Lung (tissue), 12 donors: ENCODE measurements around the gene SLC6A9. TPM values are rescaled to one million over a fixed set of nuclear protein-coding genes. Genes with fewer than 3 reads are reported as not detected.

Source experiments
- ATAC-seq: fragments of 200-7000 bp; cut with Tn5 transposase; one replicate; pipeline ENCODE4 v1.9.1; 2020; ENCODE audit warnings: moderate number of reproducible peaks; ENCODE audit not compliant: insufficient read depth, low FRiP score
- DNase-seq, 3 donors: peaks; one replicate each; pipeline ENCODE4 v3.0.0-alpha.2; 2013 to 2017
- H3K27ac ChIP-seq, 2 donors: one replicate each; pipeline ENCODE4 v1.5.1; 2013; ENCODE audit warnings: mild to moderate bottlenecking in 2 of 2, moderate library complexity in 2 of 2, control low read depth in 1 of 2, inconsistent platforms in 1 of 2, low read depth in 1 of 2, low read length in 1 of 2
- H3K27me3 ChIP-seq, 3 donors: one replicate each; pipeline ENCODE4 v1.5.1; 2013; ENCODE audit warnings: low read length in 2 of 3; ENCODE audit not compliant: control insufficient read depth in 3 of 3, insufficient read depth in 3 of 3
- H3K36me3 ChIP-seq, 4 donors: one replicate each; pipeline ENCODE4 v1.5.1; 2013; ENCODE audit warnings: low read length in 4 of 4, mild to moderate bottlenecking in 1 of 4, moderate library complexity in 1 of 4; ENCODE audit not compliant: control insufficient read depth in 4 of 4, insufficient read depth in 4 of 4
- H3K4me1 ChIP-seq, 5 donors: one replicate each; pipeline ENCODE4 v1.5.1; 2013; ENCODE audit warnings: low read length in 5 of 5, mild to moderate bottlenecking in 2 of 5, moderate library complexity in 1 of 5; ENCODE audit not compliant: control insufficient read depth in 5 of 5, insufficient read depth in 5 of 5
- H3K4me3 ChIP-seq: one replicate; pipeline ENCODE4 v1.5.1; 2013; ENCODE audit warnings: mild to moderate bottlenecking, control low read depth, moderate library complexity
- H3K9ac ChIP-seq, 2 donors: one replicate each; pipeline ENCODE4 v1.5.1; 2013; ENCODE audit warnings: low read length in 2 of 2, control low read depth in 1 of 2; ENCODE audit not compliant: insufficient read depth in 1 of 2
- H3K9me3 ChIP-seq, 4 donors: one replicate each; pipeline ENCODE4 v1.5.1; 2013; ENCODE audit warnings: low read length in 3 of 4, mild to moderate bottlenecking in 1 of 4, moderate library complexity in 1 of 4; ENCODE audit not compliant: control insufficient read depth in 4 of 4, insufficient read depth in 3 of 4
- CTCF ChIP-seq: IDR thresholded peaks from 2 replicates; pipeline ENCODE4 v1.5.1; 2012; ENCODE audit warnings: mild to moderate bottlenecking; ENCODE audit errors: control extremely low read depth, extremely low read depth
- WGBS, 2 donors: extraction: QIAGEN DNeasy Blood & Tissue Kit; methylation state at CpG; one replicate each; pipeline ENCODE4 v1.1.7; 2013; 5-methylcytosine and 5-hydroxymethylcytosine counted together
- polyA plus RNA-seq, 2 donors: library from polyadenylated mRNA; stranded (reverse); fragments of 200-250 nt; gene quantifications; one replicate each; pipeline ENCODE4 v1.2.1, GENCODE V29; 2013
- total RNA-seq, 2 donors: library from RNA; depleted of rRNA in 1 of 2; stranded (reverse); fragments of >200 nt in 1 of 2; gene quantifications; one replicate each; pipeline ENCODE4 v1.2.1, GENCODE V29; 2014 to 2021
- donor health status: control.
- donor health status: control.
- donor health status: Bipolar disorder and iron deficiency.
- donor health status: healthy.
- donor health status: DM: yes; HTN: yes; CAD: no.

SLC6A9 gene
- total and polyA plus RNA-seq, 4 donors, result 8.7 to 29.9 (median 9.4) TPM

GRCh38 chr1:44034423-44034822 lies 3.2 kb upstream of the SLC6A9 start:
- TF ChIP-seq CTCF, result no peak
- H3K4me3 ChIP-seq, result no peak overlapping the region
- H3K36me3 ChIP-seq, result no peaks in the 10 kb centered on the region
- peaks cover 0 to 42% (median 7%) of the 10 kb centered on the region in 5 donors for H3K4me1 ChIP-seq
- H3K9ac ChIP-seq, result no peak overlapping the region
- no peak overlapping the region for H3K27ac ChIP-seq
- WGBS, 2 donors, result 89 to 91% methylated on average over 4 of the region's 4 CpGs
- DNase-seq, result no peak
- H3K27me3 ChIP-seq, result no peaks in the 10 kb centered on the region
- no peaks in the 10 kb centered on the region for H3K9me3 ChIP-seq
- ATAC-seq, result no peak

- no peak for ATAC-seq
- WGBS, 2 donors, result 80 to 86% methylated on average over 8 of the region's 8 CpGs
- TF ChIP-seq CTCF, result no peak
- no peak overlapping the region for H3K4me3 ChIP-seq
- H3K27ac ChIP-seq, result no peak overlapping the region
- H3K27me3 ChIP-seq, result no peaks in the 10 kb centered on the region
- peaks cover 0 to 49% (median 12%) of the 10 kb centered on the region in 5 donors for H3K4me1 ChIP-seq
- no peaks in the 10 kb centered on the region for H3K9me3 ChIP-seq
- no peak overlapping the region for H3K9ac ChIP-seq
- DNase-seq, result no peak
- no peaks in the 10 kb centered on the region for H3K36me3 ChIP-seq
These were observed 2.5 kb upstream of the SLC6A9 start for GRCh38 chr1:44033756-44034155.

- H3K36me3 ChIP-seq, result no peaks in the 10 kb centered on the region
- 78 to 87% methylated on average over 8 of the region's 8 CpGs for WGBS, 2 donors
- peaks cover 0 to 49% (median 12%) of the 10 kb centered on the region in 5 donors for H3K4me1 ChIP-seq
- H3K27me3 ChIP-seq, result no peaks in the 10 kb centered on the region
- no peak overlapping the region for H3K27ac ChIP-seq
- no peak overlapping the region for H3K9ac ChIP-seq
- H3K9me3 ChIP-seq, result no peaks in the 10 kb centered on the region
- TF ChIP-seq CTCF, result no peak
- DNase-seq (no peak), ATAC-seq (no peak)
- H3K4me3 ChIP-seq, result no peak overlapping the region
These were observed 1.8 kb upstream of the SLC6A9 start for GRCh38 chr1:44033041-44033575.
